A549 (cell line): ENCODE measurements around the gene EIF4B. TPM values are rescaled to one million over a fixed set of nuclear protein-coding genes. Genes with fewer than 3 reads are reported as not detected.

Experiments used
- ATAC-seq, 2 experiments: fragments of 200-7000 bp in 1 of 2; fragments of >200 bp in 1 of 2; cut with Nextera tagmentation in 1 of 2; cut with Tn5 transposase in 1 of 2; 3 replicates each; pipeline versions ENCODE4 v1.8.0 to v1.9.1; 2018 to 2020; ENCODE audit warnings: mild to moderate bottlenecking in 1 of 2, moderate library complexity in 1 of 2
- CTCF ChIA-PET: fragments of 300-600 bp; sonication (Branson Sonifier 250); formaldehyde crosslinking; extraction: SDS; loops from one replicate; lab custom pipeline; 2021; ENCODE audit warnings: antibody characterized with exemption, inconsistent platforms; lab: Yijun Ruan, JAX
- POLR2A ChIA-PET: fragments of 350-600 bp; formaldehyde crosslinking; extraction: SDS; loops from one replicate; lab custom pipeline; 2021; ENCODE audit warnings: antibody characterized with exemption, inconsistent platforms; lab: Yijun Ruan, JAX
- DNase-seq, 2 experiments: peaks; one replicate each; pipeline versions ENCODE4 v3.0.0 to v3.0.0-alpha.2; 2011 to 2016; ENCODE audit warnings: low read depth in 1 of 2, low spot score in 1 of 2
- FAIRE-seq: peaks from 2 replicates; lab custom pipeline; 2011; peaks lifted over from hg19 to GRCh38; lab: Jason Lieb, UNC
- H3K27ac ChIP-seq, 2 experiments: fragments of >200 bp; sonication (Bioruptor Twin); formaldehyde crosslinking; 3 replicates each; pipeline ENCODE4 v1.5.1; 2016 to 2017
- H3K4me1 ChIP-seq: fragments of >200 bp; sonication (Bioruptor Twin); formaldehyde crosslinking; 3 replicates; pipeline ENCODE4 v1.6.1; 2016
- H3K4me2 ChIP-seq: fragments of >200 bp; sonication (Bioruptor Twin); formaldehyde crosslinking; 3 replicates; pipeline ENCODE4 v1.6.1; 2016
- H3K4me3 ChIP-seq: fragments of >200 bp; sonication (Bioruptor Twin); formaldehyde crosslinking; 3 replicates; pipeline ENCODE4 v1.5.1; 2016
- H3K9me3 ChIP-seq: fragments of >200 bp; sonication (Bioruptor Twin); formaldehyde crosslinking; 3 replicates; pipeline ENCODE4 v1.6.1; 2016
- CEBPB ChIP-seq, 2 experiments: fragments of >200 bp in 1 of 2; sonication (Bioruptor Twin) in 1 of 2; formaldehyde crosslinking in 1 of 2; IDR thresholded peaks; 2 replicates each; pipeline ENCODE4 v1.6.1; 2012 to 2016
- FOSB ChIP-seq: fragments of 250-450 bp; sonication (Bioruptor Pico); IDR thresholded peaks from 2 replicates; pipeline ENCODE4 v1.5.0; 2020; ENCODE audit warnings: mild to moderate bottlenecking, moderate library complexity
- FOSL2 ChIP-seq, 2 experiments: fragments of 450-650 bp in 1 of 2; fragments of >200 bp in 1 of 2; sonication (Bioruptor Twin) in 1 of 2; formaldehyde crosslinking; IDR thresholded peaks; 2 replicates each; pipeline versions ENCODE4 v1.5.0 to v1.6.1; 2016 to 2020; ENCODE audit warnings: mild to moderate bottlenecking in 1 of 2, moderate library complexity in 1 of 2
- HOXB13 ChIP-seq: fragments of 250-450 bp; sonication (Bioruptor Pico); IDR thresholded peaks from 2 replicates; pipeline ENCODE4 v1.5.0; 2020; ENCODE audit warnings: low read depth, mild to moderate bottlenecking, moderate library complexity
- JUN ChIP-seq, 2 experiments: fragments of >200 bp; sonication (Bioruptor Twin); formaldehyde crosslinking; IDR thresholded peaks; 2 replicates in 1 of 2; 3 replicates in 1 of 2; pipeline ENCODE4 v1.6.1; 2016 to 2017
- MYC ChIP-seq: IDR thresholded peaks from 2 replicates; pipeline ENCODE4 v1.6.1; 2012; ENCODE audit warnings: mild to moderate bottlenecking, inconsistent platforms, low read length, improper control_type of control experiment, borderline replicate concordance
- PHF8 ChIP-seq: fragments of 200-600 bp; sonication (generic); IDR thresholded peaks from 2 replicates; pipeline ENCODE4 v1.6.1; 2016; ENCODE audit warnings: low read depth, mild to moderate bottlenecking, antibody characterized with exemption, moderate library complexity, borderline replicate concordance
- RAD21 ChIP-seq, 2 experiments: fragments of >200 bp in 1 of 2; sonication (Bioruptor Twin) in 1 of 2; formaldehyde crosslinking in 1 of 2; IDR thresholded peaks in 1 of 2; conservative IDR thresholded peaks in 1 of 2; 2 replicates in 1 of 2; 3 replicates in 1 of 2; pipeline ENCODE4 v1.6.1; 2012 to 2018; ENCODE audit warnings: inconsistent platforms in 1 of 2
- SMC3 ChIP-seq: fragments of >200 bp; sonication (Bioruptor Twin); formaldehyde crosslinking; IDR thresholded peaks from 3 replicates; pipeline ENCODE4 v1.6.1; 2018; ENCODE audit warnings: inconsistent platforms
- ZC3H11A ChIP-seq: fragments of 450-650 bp; IDR thresholded peaks from 2 replicates; pipeline ENCODE4 v1.6.1; 2014; ENCODE audit warnings: antibody characterized with exemption, mild to moderate bottlenecking
- WGBS: methylation state at CpG from one replicate; pipeline ENCODE4 v1.1.6; 2017; ENCODE audit errors: missing lambda C conversion rate; 5-methylcytosine and 5-hydroxymethylcytosine counted together
- polyA plus RNA-seq, 4 experiments: library from polyadenylated mRNA; depleted of rRNA in 3 of 4; stranded (reverse); fragments of >200 nt; fragmentation: RNase III in 1 of 4; extraction: RNeasy Plus Mini Kit Qiagen cat#74134 plus additional on column Dnase treatment in 1 of 4; gene quantifications; 2 replicates in 3 of 4; 3 replicates in 1 of 4; pipeline ENCODE4 v1.2.3, GENCODE V29; 2011 to 2017
- TF ChIP-seq, protein P1 (sequence below): fragments of 250-450 bp; sonication (Bioruptor Pico); IDR thresholded peaks from 2 replicates; pipeline ENCODE4 v1.5.0; 2021; ENCODE audit warnings: mild to moderate bottlenecking, moderate library complexity, borderline replicate concordance
- TF ChIP-seq, protein P2 (sequence below): fragments of >200 bp; sonication (Bioruptor Twin); formaldehyde crosslinking; IDR thresholded peaks from 3 replicates; pipeline ENCODE4 v1.5.1; 2016
- TF ChIP-seq, protein P3 (sequence below): fragments of 450-650 bp; IDR thresholded peaks from 2 replicates; pipeline ENCODE4 v1.6.1; 2014; ENCODE audit warnings: antibody characterized with exemption
- TF ChIP-seq, protein P4 (sequence below): fragments of >200 bp; sonication (Bioruptor Twin); formaldehyde crosslinking; IDR thresholded peaks from 3 replicates; pipeline ENCODE4 v1.6.1; 2016
- TF ChIP-seq, protein P5 (sequence below): IDR thresholded peaks from 2 replicates; pipeline ENCODE4 v1.6.1; 2012
- TF ChIP-seq, protein P6 (sequence below): fragments of 200-600 bp; sonication (generic); IDR thresholded peaks from 2 replicates; pipeline ENCODE4 v1.6.1; 2016; ENCODE audit warnings: antibody characterized with exemption, mild to moderate bottlenecking, moderate library complexity

Gene EIF4B
- polyA plus RNA-seq, 2 of the 4 experiments (the other 2 are of a cell fraction) = 377 to 650 TPM

DNA sequence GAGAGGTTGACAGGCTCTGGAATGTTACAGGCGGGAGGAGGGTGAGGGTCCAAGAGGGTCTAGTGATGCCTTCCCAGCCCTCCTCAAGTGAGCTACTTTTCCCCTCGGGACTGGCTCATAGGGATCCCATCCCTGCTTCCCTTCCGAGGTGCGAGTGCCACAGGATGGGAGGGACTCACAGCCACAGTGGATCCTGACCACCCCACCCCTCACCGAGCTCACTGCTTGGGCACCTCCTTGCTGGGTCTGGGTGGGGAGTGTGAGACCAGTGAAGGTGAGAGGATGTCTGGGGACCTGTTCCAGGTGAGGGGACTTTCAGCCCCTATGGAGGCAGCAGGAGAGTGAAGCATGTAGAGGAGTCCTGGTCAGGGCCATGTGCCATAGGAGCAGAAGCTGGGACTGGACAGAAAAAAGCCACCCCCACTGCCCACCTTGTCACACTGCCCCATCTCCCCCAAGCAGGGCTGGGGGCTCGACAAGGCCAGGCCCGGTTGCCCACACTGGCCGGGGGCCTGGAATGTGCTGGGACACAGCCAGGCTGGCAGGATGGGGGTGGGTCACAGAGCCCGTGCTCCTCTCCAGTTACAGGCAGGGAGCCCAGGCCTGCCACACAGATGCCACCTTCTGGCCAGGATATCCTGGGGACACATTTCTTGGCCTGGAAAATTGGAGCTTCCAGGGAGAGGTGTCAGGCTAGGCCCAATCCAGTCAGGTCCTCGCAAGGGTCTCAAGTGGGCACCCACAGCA lies 42.0 kb downstream of the EIF4B start:
- Histone ChIP-seq H3K4me3 (peak overlapping the region; percentile 54), H3K4me1 (peaks cover 82% of the 10 kb centered on the region), H3K27ac (peak overlapping the region; percentile 99), H3K4me2 (peak overlapping the region; percentile 93), H3K9me3 (no peaks in the 10 kb centered on the region)
- ChIA-PET CTCF (interaction anchor here (0.7 to 45.5 kb wide), 25 partner anchors 10 to 168 kb away, joined by 3 to 1424 read pairs (median 4); partner anchors contain the start of genes IGFBP6, SOAT2 and SPRYD3), POLR2A (interaction anchor here (1.0 to 3.2 kb wide), 9 partner anchors 10 to 150 kb away, joined by 3 to 27 read pairs (median 4); partner anchors contain the start of genes EIF4B and SPRYD3)
- WGBS = 8% methylated on average over 7 of the region's 10 CpGs
- ATAC-seq = peak; percentile 14 to 22
- peak; percentile 55 to 84 for DNase-seq
- TF ChIP-seq ZC3H11A (no peak), MYC (peak; percentile 54; the same call in 1 of the 2 replicates), FOSL2 (IDR thresholded peaks at IDR 0.05) (no peak), FOSL2 (CRISPR knock-in tag; IDR thresholded peaks at IDR 0.05) (no peak), HOXB13 (peak; percentile 36; the same call in 1 of the 2 replicates), CEBPB (IDR thresholded peaks at IDR 0.05) (no peak), FOSB (CRISPR knock-in tag) (no peak), PHF8 (no peak), SMC3 (peak; percentile 52), RAD21 (conservative IDR thresholded peaks at IDR 0.05 in 1 of 2, IDR thresholded peaks at IDR 0.05 in 1 of 2) (peak; percentile 49 to 54; a peak in 3 of 5 replicates), JUN (IDR thresholded peaks at IDR 0.05) (peak in 1 of 2 experiments; percentile 6; a peak in 2 of 5 replicates)
- TF ChIP-seq, protein P1, sequence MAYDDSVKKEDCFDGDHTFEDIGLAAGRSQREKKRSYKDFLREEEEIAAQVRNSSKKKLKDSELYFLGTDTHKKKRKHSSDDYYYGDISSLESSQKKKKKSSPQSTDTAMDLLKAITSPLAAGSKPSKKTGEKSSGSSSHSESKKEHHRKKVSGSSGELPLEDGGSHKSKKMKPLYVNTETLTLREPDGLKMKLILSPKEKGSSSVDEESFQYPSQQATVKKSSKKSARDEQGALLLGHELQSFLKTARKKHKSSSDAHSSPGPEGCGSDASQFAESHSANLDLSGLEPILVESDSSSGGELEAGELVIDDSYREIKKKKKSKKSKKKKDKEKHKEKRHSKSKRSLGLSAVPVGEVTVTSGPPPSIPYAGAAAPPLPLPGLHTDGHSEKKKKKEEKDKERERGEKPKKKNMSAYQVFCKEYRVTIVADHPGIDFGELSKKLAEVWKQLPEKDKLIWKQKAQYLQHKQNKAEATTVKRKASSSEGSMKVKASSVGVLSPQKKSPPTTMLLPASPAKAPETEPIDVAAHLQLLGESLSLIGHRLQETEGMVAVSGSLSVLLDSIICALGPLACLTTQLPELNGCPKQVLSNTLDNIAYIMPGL (CRISPR knock-in tag) = no peak
- TF ChIP-seq, protein P2, sequence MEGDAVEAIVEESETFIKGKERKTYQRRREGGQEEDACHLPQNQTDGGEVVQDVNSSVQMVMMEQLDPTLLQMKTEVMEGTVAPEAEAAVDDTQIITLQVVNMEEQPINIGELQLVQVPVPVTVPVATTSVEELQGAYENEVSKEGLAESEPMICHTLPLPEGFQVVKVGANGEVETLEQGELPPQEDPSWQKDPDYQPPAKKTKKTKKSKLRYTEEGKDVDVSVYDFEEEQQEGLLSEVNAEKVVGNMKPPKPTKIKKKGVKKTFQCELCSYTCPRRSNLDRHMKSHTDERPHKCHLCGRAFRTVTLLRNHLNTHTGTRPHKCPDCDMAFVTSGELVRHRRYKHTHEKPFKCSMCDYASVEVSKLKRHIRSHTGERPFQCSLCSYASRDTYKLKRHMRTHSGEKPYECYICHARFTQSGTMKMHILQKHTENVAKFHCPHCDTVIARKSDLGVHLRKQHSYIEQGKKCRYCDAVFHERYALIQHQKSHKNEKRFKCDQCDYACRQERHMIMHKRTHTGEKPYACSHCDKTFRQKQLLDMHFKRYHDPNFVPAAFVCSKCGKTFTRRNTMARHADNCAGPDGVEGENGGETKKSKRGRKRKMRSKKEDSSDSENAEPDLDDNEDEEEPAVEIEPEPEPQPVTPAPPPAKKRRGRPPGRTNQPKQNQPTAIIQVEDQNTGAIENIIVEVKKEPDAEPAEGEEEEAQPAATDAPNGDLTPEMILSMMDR = peak; percentile 57
- TF ChIP-seq, protein P3, sequence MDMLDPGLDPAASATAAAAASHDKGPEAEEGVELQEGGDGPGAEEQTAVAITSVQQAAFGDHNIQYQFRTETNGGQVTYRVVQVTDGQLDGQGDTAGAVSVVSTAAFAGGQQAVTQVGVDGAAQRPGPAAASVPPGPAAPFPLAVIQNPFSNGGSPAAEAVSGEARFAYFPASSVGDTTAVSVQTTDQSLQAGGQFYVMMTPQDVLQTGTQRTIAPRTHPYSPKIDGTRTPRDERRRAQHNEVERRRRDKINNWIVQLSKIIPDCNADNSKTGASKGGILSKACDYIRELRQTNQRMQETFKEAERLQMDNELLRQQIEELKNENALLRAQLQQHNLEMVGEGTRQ = no peak
- TF ChIP-seq, protein P4, sequence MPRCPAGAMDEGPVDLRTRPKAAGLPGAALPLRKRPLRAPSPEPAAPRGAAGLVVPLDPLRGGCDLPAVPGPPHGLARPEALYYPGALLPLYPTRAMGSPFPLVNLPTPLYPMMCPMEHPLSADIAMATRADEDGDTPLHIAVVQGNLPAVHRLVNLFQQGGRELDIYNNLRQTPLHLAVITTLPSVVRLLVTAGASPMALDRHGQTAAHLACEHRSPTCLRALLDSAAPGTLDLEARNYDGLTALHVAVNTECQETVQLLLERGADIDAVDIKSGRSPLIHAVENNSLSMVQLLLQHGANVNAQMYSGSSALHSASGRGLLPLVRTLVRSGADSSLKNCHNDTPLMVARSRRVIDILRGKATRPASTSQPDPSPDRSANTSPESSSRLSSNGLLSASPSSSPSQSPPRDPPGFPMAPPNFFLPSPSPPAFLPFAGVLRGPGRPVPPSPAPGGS = no peak
- TF ChIP-seq, protein P5, sequence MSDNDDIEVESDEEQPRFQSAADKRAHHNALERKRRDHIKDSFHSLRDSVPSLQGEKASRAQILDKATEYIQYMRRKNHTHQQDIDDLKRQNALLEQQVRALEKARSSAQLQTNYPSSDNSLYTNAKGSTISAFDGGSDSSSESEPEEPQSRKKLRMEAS = peak; percentile 82
- FAIRE-seq = no peak

DNA sequence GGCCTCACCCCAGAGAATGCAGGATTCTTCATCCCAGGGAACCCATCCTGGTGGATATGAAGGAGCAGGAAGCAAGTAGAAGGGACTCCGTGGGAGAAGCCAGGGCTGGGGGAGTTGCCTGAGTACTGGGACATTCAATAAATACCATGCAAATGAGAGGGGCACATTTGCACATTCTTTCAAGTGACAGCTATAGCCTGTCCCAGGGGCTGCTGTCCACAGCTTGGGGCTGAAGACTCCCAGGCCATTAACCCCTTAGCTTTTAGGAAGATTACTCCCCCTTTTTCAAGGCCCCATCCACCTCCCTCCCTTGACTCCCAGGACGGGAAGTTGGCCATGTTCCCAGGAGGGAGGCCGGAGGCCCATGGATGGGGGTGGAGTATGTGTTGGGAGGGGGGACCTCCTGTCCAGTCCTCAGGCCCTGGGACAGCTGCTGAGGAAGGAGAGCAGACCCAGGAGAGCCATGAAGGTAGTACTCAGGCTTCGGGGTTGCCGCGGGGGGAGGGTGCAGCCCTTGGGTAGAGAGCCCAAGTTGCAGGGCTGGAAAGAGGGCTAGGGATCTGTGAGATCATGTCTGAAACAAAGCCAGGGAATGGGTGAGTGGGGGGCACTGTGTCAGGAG lies 42.6 kb downstream of the EIF4B start:
- ChIA-PET POLR2A (interaction anchor here (1.1 to 3.2 kb wide), 3 partner anchors 13 to 43 kb away, joined by 4 to 27 read pairs (median 11); partner anchors contain the start of genes EIF4B and SPRYD3), CTCF (interaction anchor here (1.0 to 45.5 kb wide), 13 partner anchors 11 to 169 kb away, joined by 3 to 1424 read pairs (median 6); partner anchors contain the start of genes IGFBP6, SOAT2 and SPRYD3)
- Histone ChIP-seq H3K4me3 (peak overlapping the region; percentile 57), H3K27ac (peak overlapping the region; percentile 99), H3K9me3 (no peaks in the 10 kb centered on the region), H3K4me1 (peaks cover 88% of the 10 kb centered on the region), H3K4me2 (peak overlapping the region; percentile 93)
- peak in 1 of 2 experiments; percentile 49 for DNase-seq
- no peak for TF ChIP-seq RAD21 (conservative IDR thresholded peaks at IDR 0.05 in 1 of 2, IDR thresholded peaks at IDR 0.05 in 1 of 2)
- TF ChIP-seq, protein P6, sequence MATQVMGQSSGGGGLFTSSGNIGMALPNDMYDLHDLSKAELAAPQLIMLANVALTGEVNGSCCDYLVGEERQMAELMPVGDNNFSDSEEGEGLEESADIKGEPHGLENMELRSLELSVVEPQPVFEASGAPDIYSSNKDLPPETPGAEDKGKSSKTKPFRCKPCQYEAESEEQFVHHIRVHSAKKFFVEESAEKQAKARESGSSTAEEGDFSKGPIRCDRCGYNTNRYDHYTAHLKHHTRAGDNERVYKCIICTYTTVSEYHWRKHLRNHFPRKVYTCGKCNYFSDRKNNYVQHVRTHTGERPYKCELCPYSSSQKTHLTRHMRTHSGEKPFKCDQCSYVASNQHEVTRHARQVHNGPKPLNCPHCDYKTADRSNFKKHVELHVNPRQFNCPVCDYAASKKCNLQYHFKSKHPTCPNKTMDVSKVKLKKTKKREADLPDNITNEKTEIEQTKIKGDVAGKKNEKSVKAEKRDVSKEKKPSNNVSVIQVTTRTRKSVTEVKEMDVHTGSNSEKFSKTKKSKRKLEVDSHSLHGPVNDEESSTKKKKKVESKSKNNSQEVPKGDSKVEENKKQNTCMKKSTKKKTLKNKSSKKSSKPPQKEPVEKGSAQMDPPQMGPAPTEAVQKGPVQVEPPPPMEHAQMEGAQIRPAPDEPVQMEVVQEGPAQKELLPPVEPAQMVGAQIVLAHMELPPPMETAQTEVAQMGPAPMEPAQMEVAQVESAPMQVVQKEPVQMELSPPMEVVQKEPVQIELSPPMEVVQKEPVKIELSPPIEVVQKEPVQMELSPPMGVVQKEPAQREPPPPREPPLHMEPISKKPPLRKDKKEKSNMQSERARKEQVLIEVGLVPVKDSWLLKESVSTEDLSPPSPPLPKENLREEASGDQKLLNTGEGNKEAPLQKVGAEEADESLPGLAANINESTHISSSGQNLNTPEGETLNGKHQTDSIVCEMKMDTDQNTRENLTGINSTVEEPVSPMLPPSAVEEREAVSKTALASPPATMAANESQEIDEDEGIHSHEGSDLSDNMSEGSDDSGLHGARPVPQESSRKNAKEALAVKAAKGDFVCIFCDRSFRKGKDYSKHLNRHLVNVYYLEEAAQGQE = peak; percentile 63
- TF ChIP-seq, protein P5 = 0 out of 2 replicates have a peak, but pooled peaks have one; percentile 11
- FAIRE-seq = no peak
- no peak; a peak in 1 of 6 replicates for ATAC-seq
- WGBS = 15% methylated on average over 6 of the region's 6 CpGs
